ENCODE measurements around the gene SPTLC2. TPM values are rescaled to one million over a fixed set of nuclear protein-coding genes. Genes with fewer than 3 reads are reported as not detected.
A peak's percentile ranks its signal among the peaks of the same experiment; 100 is the strongest.

Gene SPTLC2
- total RNA-seq, 1 donor from 2014 or later: 31.9 TPM

GRCh38 chr14:77459072-77459723 is 157.2 kb downstream of the SPTLC2 start:
- peaks cover 20% of the 10 kb centered on the region for H3K36me3 ChIP-seq (ENCODE audit: control insufficient read depth, insufficient read depth, low read length)
- FAIRE-seq (no peak), DNase-seq (ENCODE audit: low read depth) (peak; percentile 70)
- H3K4me3 ChIP-seq (ENCODE audit: low read depth, low read length): peak overlapping the region; percentile 94
- H3K27me3 ChIP-seq (ENCODE audit: control insufficient read depth, insufficient read depth, low read length): no peaks in the 10 kb centered on the region
- peak; percentile 72 for TF ChIP-seq CTCF (IDR thresholded peaks at IDR 0.05; ENCODE audit: insufficient read depth, low read length, severe bottlenecking)

GRCh38 chr14:77458249-77458950 is 158.0 kb downstream of the SPTLC2 start:
- peak overlapping the region; percentile 94 for H3K4me3 ChIP-seq (ENCODE audit: low read depth, low read length)
- TF ChIP-seq CTCF (IDR thresholded peaks at IDR 0.05; ENCODE audit: insufficient read depth, low read length, severe bottlenecking): no peak
- H3K36me3 ChIP-seq (ENCODE audit: control insufficient read depth, insufficient read depth, low read length): peaks cover 18% of the 10 kb centered on the region
- H3K27me3 ChIP-seq (ENCODE audit: control insufficient read depth, insufficient read depth, low read length): no peaks in the 10 kb centered on the region
- FAIRE-seq: no peak
- DNase-seq (ENCODE audit: low read depth): peak; percentile 40

GRCh38 chr14:77457522-77458248 is 158.8 kb downstream of the SPTLC2 start, which contains the start of the genes AHSA1 and VIPAS39:
TSS of gene AHSA1 (plus strand) at chr14:77458093. CDS start at chr14:77458190, 97 bp downstream.
TSS of gene VIPAS39 (minus strand) at chr14:77457601. CDS start at chr14:77454102, 3,499 bp downstream.
- Histone ChIP-seq H3K36me3 (ENCODE audit: control insufficient read depth, insufficient read depth, low read length) (peaks cover 20% of the 10 kb centered on the region), H3K4me3 (ENCODE audit: low read depth, low read length) (peak within 1 kb of the TSS; percentile 94), H3K27me3 (ENCODE audit: control insufficient read depth, insufficient read depth, low read length) (no peaks in the 10 kb centered on the region)
- no peak for TF ChIP-seq CTCF (IDR thresholded peaks at IDR 0.05; ENCODE audit: insufficient read depth, low read length, severe bottlenecking)
- FAIRE-seq (peak; percentile 62), DNase-seq (ENCODE audit: low read depth) (peak; percentile 99)

- FAIRE-seq: no peak
Measured at GRCh38 chr14:77457115-77457521, 159.3 kb downstream of the SPTLC2 start.

More at GRCh38 chr14:77457115-77457521, 159.3 kb downstream of the SPTLC2 start:
- H3K36me3 ChIP-seq (ENCODE audit: control insufficient read depth, insufficient read depth, low read length): peaks cover 14% of the 10 kb centered on the region
- H3K27me3 ChIP-seq (ENCODE audit: control insufficient read depth, insufficient read depth, low read length): no peaks in the 10 kb centered on the region
- H3K4me3 ChIP-seq (ENCODE audit: low read depth, low read length): peak overlapping the region; percentile 94
- DNase-seq (ENCODE audit: low read depth): peak; percentile 38
- no peak for TF ChIP-seq CTCF (IDR thresholded peaks at IDR 0.05; ENCODE audit: insufficient read depth, low read length, severe bottlenecking)

Other genes with a start within 250 kb of the SPTLC2 start
- gene TMED8, start 239.5 kb downstream of the SPTLC2 start, total RNA-seq: 6.8 and 8.2 TPM in 2 replicates
- gene SAMD15, start 239.3 kb downstream of the SPTLC2 start, total RNA-seq: under 0.01 and 0.26 TPM in 2 replicates
- 0.26 and 0.51 TPM in 2 replicates for gene NOXRED1, start 193.1 kb downstream of the SPTLC2 start, total RNA-seq
- gene VIPAS39, start 159.0 kb downstream of the SPTLC2 start, total RNA-seq: 20.0 and 20.9 TPM in 2 replicates
- gene AHSA1, start 158.5 kb downstream of the SPTLC2 start, total RNA-seq: 137 and 179 TPM in 2 replicates
- gene ISM2, start 117.8 kb downstream of the SPTLC2 start, total RNA-seq: not detected in 2 replicates
- gene ALKBH1, start 91.4 kb upstream of the SPTLC2 start, total RNA-seq: 11.6 and 12.4 TPM in 2 replicates
- 118 and 149 TPM in 2 replicates for gene SLIRP, start 91.5 kb upstream of the SPTLC2 start, total RNA-seq
- 45.5 and 76.8 TPM in 2 replicates for gene SNW1, start 144.5 kb upstream of the SPTLC2 start, total RNA-seq
- gene ADCK1, start 183.5 kb upstream of the SPTLC2 start, total RNA-seq: 2.8 and 4.5 TPM in 2 replicates